Measurements from ENCODE around the gene LPIN1.

LPIN1 gene

GRCh38 chr2:11796190-11797171 lies 50.0 kb downstream of the LPIN1 start:
- TF ChIP-seq RAD21 (IDR thresholded peaks at IDR 0.05; ENCODE audit: low read depth) (no peak), CEBPB (IDR thresholded peaks at IDR 0.05) (no peak), USF1 (IDR thresholded peaks at IDR 0.05) (no peak), NFIC (IDR thresholded peaks at IDR 0.05) (no peak), TAF1 (IDR thresholded peaks at IDR 0.05; ENCODE audit: low read depth) (no peak), MAX (IDR thresholded peaks at IDR 0.05) (no peak), EGR1 (IDR thresholded peaks at IDR 0.05) (no peak), YY1 (IDR thresholded peaks at IDR 0.05; ENCODE audit: low read depth) (no peak), TCF12 (IDR thresholded peaks at IDR 0.05; ENCODE audit: low read depth) (no peak), FOXM1 (IDR thresholded peaks at IDR 0.05; ENCODE audit: borderline replicate concordance, low read depth) (no peak), EP300 (IDR thresholded peaks at IDR 0.05; ENCODE audit: borderline replicate concordance) (no peak), ZBTB7A (IDR thresholded peaks at IDR 0.05; ENCODE audit: low read depth) (no peak), CREB1 (IDR thresholded peaks at IDR 0.05; ENCODE audit: low read depth) (no peak), REST (IDR thresholded peaks at IDR 0.05; ENCODE audit: low read depth) (no peak), TEAD4 (IDR thresholded peaks at IDR 0.05) (no peak)

- TF ChIP-seq ZBTB7A (IDR thresholded peaks at IDR 0.05; ENCODE audit: low read depth) (no peak), CREB1 (IDR thresholded peaks at IDR 0.05; ENCODE audit: low read depth) (no peak), REST (IDR thresholded peaks at IDR 0.05; ENCODE audit: low read depth) (no peak), CEBPB (IDR thresholded peaks at IDR 0.05) (no peak), MAX (IDR thresholded peaks at IDR 0.05) (no peak), TEAD4 (IDR thresholded peaks at IDR 0.05) (no peak), EP300 (IDR thresholded peaks at IDR 0.05; ENCODE audit: borderline replicate concordance) (no peak), USF1 (IDR thresholded peaks at IDR 0.05) (no peak), TCF12 (IDR thresholded peaks at IDR 0.05; ENCODE audit: low read depth) (no peak), TAF1 (IDR thresholded peaks at IDR 0.05; ENCODE audit: low read depth) (no peak), RAD21 (IDR thresholded peaks at IDR 0.05; ENCODE audit: low read depth) (no peak), YY1 (IDR thresholded peaks at IDR 0.05; ENCODE audit: low read depth) (no peak), EGR1 (IDR thresholded peaks at IDR 0.05) (no peak), FOXM1 (IDR thresholded peaks at IDR 0.05; ENCODE audit: borderline replicate concordance, low read depth) (no peak), NFIC (IDR thresholded peaks at IDR 0.05) (no peak)
Measured at GRCh38 chr2:11797846-11798245, 51.4 kb downstream of the LPIN1 start.

GRCh38 chr2:11798701-11799435 lies 52.4 kb downstream of the LPIN1 start:
- no peak for TF ChIP-seq CEBPB (IDR thresholded peaks at IDR 0.05)
- no peak for TF ChIP-seq RAD21 (IDR thresholded peaks at IDR 0.05; ENCODE audit: low read depth)
- no peak for TF ChIP-seq MAX (IDR thresholded peaks at IDR 0.05)
- TF ChIP-seq EGR1 (IDR thresholded peaks at IDR 0.05), result no peak
- no peak for TF ChIP-seq ZBTB7A (IDR thresholded peaks at IDR 0.05; ENCODE audit: low read depth)
- TF ChIP-seq USF1 (IDR thresholded peaks at IDR 0.05), result no peak
- no peak for TF ChIP-seq FOXM1 (IDR thresholded peaks at IDR 0.05; ENCODE audit: borderline replicate concordance, low read depth)
- no peak for TF ChIP-seq REST (IDR thresholded peaks at IDR 0.05; ENCODE audit: low read depth)
- TF ChIP-seq EP300 (IDR thresholded peaks at IDR 0.05; ENCODE audit: borderline replicate concordance), result no peak
- no peak for TF ChIP-seq TAF1 (IDR thresholded peaks at IDR 0.05; ENCODE audit: low read depth)
- no peak for TF ChIP-seq TCF12 (IDR thresholded peaks at IDR 0.05; ENCODE audit: low read depth)
- no peak for TF ChIP-seq TEAD4 (IDR thresholded peaks at IDR 0.05)
- TF ChIP-seq NFIC (IDR thresholded peaks at IDR 0.05), result no peak
- no peak for TF ChIP-seq CREB1 (IDR thresholded peaks at IDR 0.05; ENCODE audit: low read depth)
- TF ChIP-seq YY1 (IDR thresholded peaks at IDR 0.05; ENCODE audit: low read depth), result no peak
